HFFc6 (cell line): ENCODE results near the gene PDCD1. TPM values are rescaled to one million over a fixed set of nuclear protein-coding genes. Genes with fewer than 3 reads are reported as not detected.

Experiments used
- DNase-seq: peaks from one replicate; pipeline ENCODE4 v3.0.0-alpha.2; 2018
- H3K27ac Mint-ChIP-seq: 2 replicates; pipeline ENCODE4 v1.8.0; 2020; ENCODE audit warnings: mild to moderate bottlenecking, mixed read lengths
- H3K27me3 Mint-ChIP-seq: 2 replicates; pipeline ENCODE4 v1.8.0; 2021; ENCODE audit warnings: mild to moderate bottlenecking, moderate library complexity, mixed read lengths; ENCODE audit not compliant: insufficient read depth
- H3K36me3 Mint-ChIP-seq: 2 replicates; pipeline ENCODE4 v1.8.0; 2021; ENCODE audit warnings: low read depth, mixed read lengths
- H3K4me1 Mint-ChIP-seq: 2 replicates; pipeline ENCODE4 v1.8.0; 2020; ENCODE audit warnings: low read depth, mixed read lengths
- H3K4me3 Mint-ChIP-seq: 2 replicates; pipeline ENCODE4 v1.8.0; 2020; ENCODE audit warnings: mild to moderate bottlenecking, moderate library complexity, mixed read lengths
- H3K9me3 Mint-ChIP-seq: 2 replicates; pipeline ENCODE4 v1.8.0; 2020; ENCODE audit warnings: mild to moderate bottlenecking, mixed read lengths
- CTCF ChIP-seq: fragments of 200-600 bp; sonication (generic); IDR thresholded peaks from 2 replicates; pipeline ENCODE4 v1.5.0; 2021; ENCODE audit warnings: antibody characterized with exemption, mild to moderate bottlenecking
- total RNA-seq, 6 experiments: library from RNA; stranded (reverse); fragmentation: NEBNext Ultra II Directional; extraction: Animal tissue kit (Norgen Biotek cat#: 25700); gene quantifications; 2 replicates in 1 of 6; 3 replicates in 5 of 6; pipeline ENCODE4 v1.2.3, GENCODE V29; 2021

Gene PDCD1
- total RNA-seq, 6 experiments from 2014 or later, result not detected

GRCh38 chr2:241896746-241897201, 38.1 kb upstream of the PDCD1 start:
- DNase-seq, result no peak
- H3K4me3 Mint-ChIP-seq, result no peak overlapping the region
- peaks cover 9% of the 10 kb centered on the region; the same call in 1 of the 2 replicates for H3K9me3 Mint-ChIP-seq
- no peak overlapping the region for H3K27ac Mint-ChIP-seq
- peaks cover 11% of the 10 kb centered on the region for H3K4me1 Mint-ChIP-seq
- peaks cover 3% of the 10 kb centered on the region for H3K27me3 Mint-ChIP-seq
- peaks cover 5% of the 10 kb centered on the region for H3K36me3 Mint-ChIP-seq
- TF ChIP-seq CTCF, result no peak

- no peak for DNase-seq
Observed at GRCh38 chr2:241895712-241896641, 37.3 kb upstream of the PDCD1 start.

GRCh38 chr2:241895427-241895711, 36.7 kb upstream of the PDCD1 start:
- H3K36me3 Mint-ChIP-seq, result no peaks in the 10 kb centered on the region
- no peak overlapping the region for H3K4me3 Mint-ChIP-seq
- peaks cover 15% of the 10 kb centered on the region for H3K4me1 Mint-ChIP-seq
- no peak overlapping the region for H3K27ac Mint-ChIP-seq
- H3K9me3 Mint-ChIP-seq, result peaks cover 9% of the 10 kb centered on the region; the same call in 1 of the 2 replicates
- TF ChIP-seq CTCF, result no peak
- DNase-seq, result no peak
- peaks cover 3% of the 10 kb centered on the region for H3K27me3 Mint-ChIP-seq

More at GRCh38 chr2:241895712-241896641, 37.3 kb upstream of the PDCD1 start:
- TF ChIP-seq CTCF, result no peak
- peaks cover 3% of the 10 kb centered on the region for H3K27me3 Mint-ChIP-seq
- H3K4me1 Mint-ChIP-seq, result peaks cover 15% of the 10 kb centered on the region
- no peak overlapping the region for H3K4me3 Mint-ChIP-seq
- H3K27ac Mint-ChIP-seq, result no peak overlapping the region
- H3K36me3 Mint-ChIP-seq, result no peaks in the 10 kb centered on the region; the same call in 1 of the 2 replicates
- H3K9me3 Mint-ChIP-seq, result peaks cover 9% of the 10 kb centered on the region; the same call in 1 of the 2 replicates

- Mint-ChIP-seq H3K27me3 (peaks cover 2% of the 10 kb centered on the region), H3K9me3 (peaks cover 9% of the 10 kb centered on the region; the same call in 1 of the 2 replicates), H3K27ac (no peak overlapping the region), H3K4me3 (no peak overlapping the region), H3K4me1 (peaks cover 15% of the 10 kb centered on the region), H3K36me3 (no peaks in the 10 kb centered on the region)
- no peak for TF ChIP-seq CTCF
- DNase-seq, result no peak
Observed at GRCh38 chr2:241894681-241895426, 36.2 kb upstream of the PDCD1 start.

- Mint-ChIP-seq H3K9me3 (peaks cover 11% of the 10 kb centered on the region; the same call in 1 of the 2 replicates), H3K36me3 (no peaks in the 10 kb centered on the region), H3K27ac (no peak overlapping the region), H3K27me3 (no peaks in the 10 kb centered on the region; the same call in none of the 2 replicates), H3K4me1 (peaks cover 15% of the 10 kb centered on the region), H3K4me3 (no peak overlapping the region)
- TF ChIP-seq CTCF, result no peak
- DNase-seq, result no peak
Observed at GRCh38 chr2:241894056-241894641, 35.5 kb upstream of the PDCD1 start.
